B cell (primary cell): ENCODE results near the gene DDX24. TPM values are rescaled to one million over a fixed set of nuclear protein-coding genes. Genes with fewer than 3 reads are reported as not detected.

Experiments
- ATAC-seq: fragments of 200-7000 bp; cut with Tn5 transposase; one replicate; pipeline ENCODE4 v1.10.0; 2021; ENCODE audit warnings: low read depth, mild to moderate bottlenecking, moderate number of reproducible peaks, moderate library complexity
- CTCF ChIA-PET: fragments of 350-600 bp; sonication (Branson Sonifier 250); formaldehyde crosslinking; loops from one replicate; lab custom pipeline; 2021; ENCODE audit warnings: antibody characterized with exemption, inconsistent platforms; lab: Charles Lee
- POLR2A ChIA-PET: fragments of 350-600 bp; sonication (Branson Sonifier 250); formaldehyde crosslinking; loops from one replicate; lab custom pipeline; 2021; ENCODE audit warnings: antibody characterized with exemption; lab: Charles Lee
- DNase-seq: peaks from one replicate; pipeline ENCODE4 v3.0.0; 2013
- H2AFZ ChIP-seq: 2 replicates; pipeline ENCODE4 v1.6.1; 2012; ENCODE audit warnings: mild to moderate bottlenecking, low read depth, low read length; ENCODE audit not compliant: insufficient read depth, poor library complexity, severe bottlenecking
- H3K27ac ChIP-seq, 2 donors: 1 replicate in 1 of 2; 2 replicates in 1 of 2; pipeline ENCODE4 v1.5.1; 2012 to 2013; ENCODE audit warnings: low read length in 2 of 2, mild to moderate bottlenecking in 2 of 2, moderate library complexity in 1 of 2
- H3K27me3 ChIP-seq, 4 experiments: fragments of 200-600 bp in 1 of 4; sonication (generic) in 1 of 4; replicated peaks in 1 of 4; 1 replicate in 2 of 4; 2 replicates in 2 of 4; pipeline versions ENCODE4 v1.6.1 to v1.7.0; 2013 to 2016; ENCODE audit warnings: low read length in 3 of 4, mild to moderate bottlenecking in 2 of 4, mixed read lengths in 1 of 4, moderate library complexity in 1 of 4; ENCODE audit not compliant: insufficient read depth in 4 of 4, control insufficient read depth in 3 of 4; ENCODE audit errors: control extremely low read depth in 1 of 4
- H3K36me3 ChIP-seq, 2 experiments: replicated peaks in 1 of 2; 1 replicate in 1 of 2; 2 replicates in 1 of 2; pipeline versions ENCODE4 v1.6.1 to v1.7.1; 2013; ENCODE audit warnings: low read length in 1 of 2; ENCODE audit not compliant: insufficient read depth in 2 of 2, control insufficient read depth in 1 of 2; ENCODE audit errors: control extremely low read depth in 1 of 2, extremely low read depth in 1 of 2
- H3K4me1 ChIP-seq, 2 donors: fragments of 200-600 bp in 1 of 2; sonication (generic) in 1 of 2; 1 replicate in 1 of 2; 2 replicates in 1 of 2; pipeline versions ENCODE4 v1.5.1 to v1.6.1; 2013 to 2017; ENCODE audit warnings: low read length in 2 of 2; ENCODE audit not compliant: control insufficient read depth in 2 of 2, insufficient read depth in 2 of 2
- H3K4me2 ChIP-seq: replicated peaks from 2 replicates; pipeline ENCODE3; 2012; ENCODE audit warnings: mild to moderate bottlenecking, low read depth, low read length; ENCODE audit not compliant: poor library complexity, severe bottlenecking
- H3K4me3 ChIP-seq, 5 experiments: fragments of 200-600 bp in 1 of 5; sonication (generic) in 1 of 5; 1 replicate in 3 of 5; 2 replicates in 2 of 5; pipeline versions ENCODE4 v1.5.1 to v1.7.0; 2011 to 2016; ENCODE audit warnings: low read length in 4 of 5, mild to moderate bottlenecking in 4 of 5, low read depth in 2 of 5, control low read depth in 1 of 5, moderate library complexity in 1 of 5; ENCODE audit not compliant: insufficient read depth in 1 of 5; ENCODE audit errors: control extremely low read depth in 1 of 5, extremely low read depth in 1 of 5
- H3K79me2 ChIP-seq: fragments of 200-600 bp; sonication (generic); one replicate; pipeline ENCODE4 v1.6.0; 2016; ENCODE audit warnings: low read length; ENCODE audit not compliant: control insufficient read depth, insufficient read depth
- H3K9ac ChIP-seq: fragments of 200-600 bp; sonication (generic); 2 replicates; pipeline ENCODE4 v1.6.1; 2017; ENCODE audit warnings: mild to moderate bottlenecking, low read length, moderate library complexity
- H3K9me3 ChIP-seq, 3 donors: one replicate each; pipeline versions ENCODE4 v1.6.1 to v1.7.1; 2013; ENCODE audit warnings: low read length in 2 of 3; ENCODE audit not compliant: control insufficient read depth in 2 of 3, insufficient read depth in 1 of 3; ENCODE audit errors: control extremely low read depth in 1 of 3
- H4K20me1 ChIP-seq: 2 replicates; pipeline ENCODE4 v1.6.0; 2012; ENCODE audit warnings: mild to moderate bottlenecking, low read length; ENCODE audit not compliant: insufficient read depth, control insufficient read depth, poor library complexity, severe bottlenecking
- H3K27ac Mint-ChIP-seq: one replicate; pipeline ENCODE4 v1.8.0; 2021; ENCODE audit warnings: mixed read lengths
- H3K27me3 Mint-ChIP-seq: one replicate; pipeline ENCODE4 v1.8.0; 2021; ENCODE audit warnings: mixed read lengths
- H3K4me1 Mint-ChIP-seq: one replicate; pipeline ENCODE4 v1.8.0; 2021; ENCODE audit warnings: mixed read lengths
- H3K4me3 Mint-ChIP-seq: one replicate; pipeline ENCODE4 v1.8.0; 2021; ENCODE audit warnings: mixed read lengths
- H3K9me3 Mint-ChIP-seq: one replicate; pipeline ENCODE4 v1.8.0; 2022; ENCODE audit warnings: mixed read lengths; ENCODE audit not compliant: insufficient read depth
- CTCF ChIP-seq: fragments of 200-600 bp; IDR thresholded peaks from one replicate; pipeline ENCODE4 v1.8.0; 2022; ENCODE audit warnings: antibody characterized with exemption, mild to moderate bottlenecking
- EZH2 ChIP-seq: IDR thresholded peaks from 2 replicates; pipeline ENCODE4 v1.6.1; 2012; ENCODE audit warnings: borderline replicate concordance, low read depth, mild to moderate bottlenecking, moderate library complexity, low read length; ENCODE audit not compliant: insufficient read depth, poor library complexity, severe bottlenecking
- WGBS: methylation state at CpG from one replicate; pipeline ENCODE4 v1.1.5; 2013; ENCODE audit warnings: missing lambda C conversion rate; ENCODE audit not compliant: insufficient coverage; 5-methylcytosine and 5-hydroxymethylcytosine counted together
- intact Hi-C: fragments of 100-400 bp; cut with micrococcal nuclease; formaldehyde crosslinking; loops from one replicate; pipeline ENCODE4 v1.10.0; 2022
- polyA plus RNA-seq: library from polyadenylated mRNA; depleted of rRNA; stranded (reverse); fragments of >200 nt; gene quantifications from 2 replicates; pipeline ENCODE4 v1.2.3, GENCODE V29; 2012
- total RNA-seq, 2 donors: library from RNA; stranded (reverse); fragments of 120-200 nt in 1 of 2; gene quantifications; 1 replicate in 1 of 2; 2 replicates in 1 of 2; pipeline versions ENCODE4 v1.2.3 to v1.2.4, GENCODE V29; 2013 to 2022

The DDX24 gene
- total and polyA plus RNA-seq, 2 donors (not counting 1 experiment from before 2014, with no cell fraction given), result 145 to 211 TPM

DNA sequence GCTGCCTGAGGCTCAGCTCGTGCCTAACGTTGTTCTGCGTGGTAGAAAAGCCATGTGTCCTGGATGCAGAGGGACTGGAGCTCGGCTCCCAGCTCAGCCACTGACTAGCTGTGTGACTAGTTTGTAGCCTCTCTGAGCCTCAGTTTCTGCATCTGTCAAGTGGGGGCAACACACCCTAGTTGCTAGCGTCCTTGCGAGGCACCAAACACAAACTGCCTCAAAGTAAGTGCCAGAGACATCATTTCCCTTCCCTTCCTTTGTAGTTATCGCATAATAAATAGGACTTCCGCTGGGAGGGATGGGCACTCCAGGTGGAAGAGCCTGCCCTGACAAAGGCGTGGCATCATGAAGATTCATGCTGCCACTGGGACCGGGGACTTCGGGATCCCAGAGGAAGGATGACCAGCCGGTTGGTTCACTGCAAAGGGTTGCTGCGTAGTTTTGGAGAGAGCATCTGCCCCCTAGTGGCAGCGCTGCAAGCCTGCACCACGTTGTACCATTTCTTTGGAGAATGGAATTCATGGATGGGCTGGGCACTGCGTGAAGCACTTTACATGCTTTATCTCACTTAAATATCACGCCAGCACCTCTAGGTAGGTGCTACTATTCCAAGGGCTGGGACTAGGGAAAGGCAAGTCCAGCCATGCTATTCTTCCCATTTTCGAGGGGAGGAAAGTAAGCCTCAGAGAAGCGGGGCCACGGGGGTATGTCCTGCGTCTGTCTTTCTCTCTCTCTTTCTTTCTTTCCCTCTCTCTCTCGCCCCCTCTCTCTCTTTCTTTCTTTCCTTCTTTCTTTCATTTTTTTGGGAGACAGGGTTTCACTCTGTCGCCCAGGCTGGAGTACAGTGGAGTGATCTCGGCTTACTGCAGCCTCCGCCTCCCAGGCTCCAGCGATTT is 79.3 kb downstream of the DDX24 start:
- 27% methylated on average over 18 of the region's 26 CpGs for WGBS
- POLR2A ChIA-PET, result interaction anchor here (1.0 to 1.6 kb wide), 2 partner anchors 31 to 59 kb away, joined by 3 to 6 read pairs; no protein-coding TSS in a partner anchor
- Histone ChIP-seq H3K36me3 (no peaks in the 10 kb centered on the region), H3K4me1 (peaks cover 4 to 6% of the 10 kb centered on the region in 2 donors), H3K4me3 (no peak overlapping the region), H2AFZ (no peak overlapping the region), H3K9ac (no peak overlapping the region), H3K9me3 (peaks cover 0 to 7% (median 0%) of the 10 kb centered on the region in 3 donors), H3K79me2 (no peaks in the 10 kb centered on the region), H4K20me1 (no peaks in the 10 kb centered on the region), H3K27ac (no peak overlapping the region), H3K27me3 (peaks cover 0 to 28% (median 9%) of the 10 kb centered on the region in 4 experiments), H3K4me2 (peak overlapping the region; percentile 40)
- Mint-ChIP-seq H3K27me3 (peaks cover 48% of the 10 kb centered on the region), H3K4me3 (no peak overlapping the region), H3K9me3 (no peaks in the 10 kb centered on the region), H3K4me1 (peaks cover 4% of the 10 kb centered on the region), H3K27ac (peak overlapping the region; percentile 20)
- CTCF ChIA-PET, result interaction anchor here (0.6 to 12.8 kb wide), 21 partner anchors 9 to 144 kb away, joined by 3 to 367 read pairs (median 6); no protein-coding TSS in a partner anchor
- ATAC-seq (peak; percentile 85), DNase-seq (peak; percentile 79)
- intact Hi-C loops, result loop anchor here (1.0 to 5.0 kb wide), 3 partner anchors 31 to 344 kb away; no protein-coding TSS in a partner anchor
- TF ChIP-seq CTCF (peak; percentile 99), EZH2 (no peak)
